HG03196 (cell line): ENCODE measurements around the gene PRKCB.
"Not testable (repeated sequence)": the region's sequence is repeated elsewhere in the genome, so short reads cannot be mapped to it uniquely, and the experiment has no call there.

Experiments used
- ATAC-seq: cut with Tn5 transposase; IDR thresholded peaks from one replicate; pipeline ENCODE4 v1.9.1; 2021; ENCODE audit not compliant: unreplicated experiment

Gene PRKCB

GRCh38 chr16:24119807-24120206, 284.0 kb downstream of the PRKCB start:
- ATAC-seq: no peak

GRCh38 chr16:24123275-24123674, 287.5 kb downstream of the PRKCB start:
- no peak for ATAC-seq

DNA sequence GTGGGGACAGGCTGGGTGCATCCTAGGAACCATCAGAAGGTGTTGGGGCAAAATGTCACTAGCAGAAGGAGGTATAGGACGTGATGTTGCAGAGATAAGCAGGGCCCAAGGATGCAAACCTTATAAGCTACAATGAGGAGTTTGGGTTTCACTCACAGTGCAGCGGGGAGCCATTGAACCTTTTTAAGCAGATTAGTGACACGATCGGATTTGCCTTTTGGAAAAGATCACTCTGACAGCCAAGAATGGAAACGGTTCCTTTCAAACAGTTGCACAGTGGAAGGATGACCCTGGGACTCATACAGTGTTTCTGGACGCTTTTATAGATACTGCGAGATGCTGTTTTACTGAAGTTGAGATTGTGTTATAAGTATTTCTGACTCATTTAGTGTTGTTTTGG, 288.5 kb downstream of the PRKCB start:
- no peak for ATAC-seq

DNA sequence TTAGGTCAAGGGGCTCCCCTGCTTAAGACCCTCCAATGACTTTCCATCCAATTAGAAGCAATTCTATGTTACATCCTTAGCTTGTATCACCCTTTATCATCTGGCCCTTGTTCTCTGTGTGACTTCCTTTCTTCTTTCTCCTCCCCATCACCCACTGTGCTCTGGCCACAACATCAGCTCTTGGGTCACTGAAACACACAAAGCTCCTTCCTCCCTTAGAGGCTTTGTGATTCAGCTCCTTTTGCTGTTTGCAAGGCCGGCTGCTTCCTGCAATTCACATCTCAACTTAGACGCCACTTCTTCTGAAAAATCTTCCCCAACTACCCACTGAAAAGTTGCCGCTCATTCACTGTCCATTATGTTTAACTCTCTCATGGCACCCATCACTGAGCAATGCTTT, 289.4 kb downstream of the PRKCB start:
- ATAC-seq: no peak

DNA sequence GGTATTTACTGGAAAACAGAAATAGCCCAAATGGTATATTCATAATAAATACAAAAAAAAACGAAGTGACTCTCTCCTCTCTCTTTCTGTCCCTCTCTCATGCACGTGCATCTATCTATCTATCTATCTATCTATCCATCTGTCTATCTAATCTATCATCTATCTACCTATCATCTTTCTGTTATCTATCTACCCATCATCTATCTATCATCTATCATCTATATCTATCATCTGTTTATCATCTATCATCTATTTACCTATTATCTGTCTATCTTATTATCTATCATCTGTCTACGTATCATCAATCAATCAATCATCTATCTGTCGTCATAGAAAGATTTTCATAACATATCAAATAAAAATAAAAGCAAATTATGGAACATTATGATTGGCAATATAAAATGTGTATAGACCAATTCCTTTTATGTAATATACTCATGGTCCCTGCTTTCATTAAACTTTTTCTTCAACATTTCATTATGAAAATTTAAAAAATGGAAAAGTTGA, 293.7 kb downstream of the PRKCB start:
- no peak for ATAC-seq

DNA sequence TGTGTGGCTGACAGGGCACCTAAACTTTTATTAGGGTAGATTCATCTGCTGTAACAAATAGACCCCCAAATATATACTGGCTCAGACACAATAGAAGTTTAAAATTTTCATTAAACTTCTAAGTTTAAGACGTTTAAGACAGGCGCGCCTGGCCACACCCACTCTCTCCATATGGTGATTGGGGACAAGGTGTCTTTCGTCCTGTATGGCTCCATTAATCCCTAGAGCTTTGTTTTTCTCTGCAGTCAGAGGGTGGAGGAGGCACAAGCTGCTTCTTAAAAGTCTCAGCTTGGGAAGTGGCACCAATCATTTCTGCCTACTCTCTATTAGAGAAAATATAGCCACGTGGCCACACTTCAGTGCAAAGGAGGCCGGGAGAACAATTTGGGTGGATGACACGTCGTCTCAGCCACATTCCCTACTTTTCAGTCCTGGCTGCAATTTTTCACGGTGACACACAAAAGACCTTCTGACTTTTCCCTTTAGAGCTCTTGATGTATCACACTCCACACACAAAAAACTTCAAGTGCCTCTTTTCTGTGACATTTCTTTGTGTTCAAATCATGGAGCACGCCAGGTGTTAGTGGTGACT, 294.8 kb downstream of the PRKCB start:
- ATAC-seq: no peak

GRCh38 chr16:24131294-24131693, 295.5 kb downstream of the PRKCB start:
- no peak for ATAC-seq

GRCh38 chr16:24132048-24132796, 296.4 kb downstream of the PRKCB start:
- no peak for ATAC-seq

GRCh38 chr16:24132797-24133155, 297.0 kb downstream of the PRKCB start:
- no peak for ATAC-seq

DNA sequence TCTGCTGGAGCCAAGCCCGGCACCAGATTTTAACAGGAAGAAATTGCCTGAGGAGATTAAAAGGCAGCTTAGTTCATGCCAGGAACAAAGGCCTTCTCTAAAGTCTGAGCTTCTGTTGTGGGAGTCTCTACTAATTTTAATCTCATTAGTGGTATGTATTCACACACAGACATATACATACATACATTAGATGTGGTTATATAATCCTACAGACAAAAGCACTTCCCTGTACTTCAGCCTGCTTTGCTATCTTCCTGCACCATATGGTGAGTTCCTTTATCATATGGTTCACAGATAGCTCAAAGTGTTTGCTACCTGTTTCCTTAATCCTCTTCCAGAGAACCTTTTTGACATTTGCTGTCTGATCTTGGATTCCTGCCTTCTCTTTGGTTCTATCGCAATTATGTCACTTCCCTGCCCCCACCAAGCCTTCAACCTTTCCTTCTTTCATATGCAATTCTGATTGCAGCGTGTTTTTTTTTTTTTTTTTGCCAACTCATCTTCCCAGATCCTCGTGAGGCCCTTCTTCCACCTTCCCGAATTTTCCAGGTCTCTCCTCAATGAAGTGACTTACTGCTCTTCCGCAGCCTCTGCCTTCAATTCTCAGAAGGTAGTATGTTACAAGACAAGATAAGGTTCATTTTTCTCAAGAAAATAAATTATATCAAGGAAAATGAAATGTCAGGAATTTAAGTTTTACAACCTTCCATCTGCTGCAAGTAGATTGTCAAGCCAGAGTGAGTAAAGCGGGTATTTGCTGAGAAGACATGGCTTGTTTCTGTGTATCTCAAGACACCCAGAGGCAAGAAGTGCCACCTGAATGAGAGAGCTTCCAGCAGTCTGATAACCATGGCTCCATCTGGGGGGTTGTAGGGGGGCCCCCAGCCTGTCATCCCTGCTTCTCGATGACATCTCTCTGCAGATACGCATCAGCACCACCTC, 300.1 kb downstream of the PRKCB start:
- ATAC-seq: no peak

DNA sequence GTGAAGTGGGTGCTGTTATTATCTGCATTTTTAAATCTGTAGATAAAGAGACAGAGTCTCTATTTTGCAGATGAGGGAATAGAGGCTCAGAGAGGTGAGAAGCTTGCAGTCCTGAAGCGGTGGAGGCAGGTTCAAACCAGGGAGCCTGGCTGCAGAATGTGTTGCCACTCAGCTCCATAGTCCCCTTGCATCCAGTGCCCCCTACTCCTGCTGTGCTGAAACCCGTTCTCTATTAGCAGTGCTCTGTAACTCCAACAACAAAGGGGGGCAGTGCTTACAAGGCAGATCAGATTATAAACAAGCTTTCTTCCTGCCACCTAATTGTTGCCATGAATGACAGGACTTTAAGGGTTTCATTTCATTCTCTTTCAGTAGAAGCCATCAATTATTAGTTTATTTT, 302.2 kb downstream of the PRKCB start:
- no peak for ATAC-seq

DNA sequence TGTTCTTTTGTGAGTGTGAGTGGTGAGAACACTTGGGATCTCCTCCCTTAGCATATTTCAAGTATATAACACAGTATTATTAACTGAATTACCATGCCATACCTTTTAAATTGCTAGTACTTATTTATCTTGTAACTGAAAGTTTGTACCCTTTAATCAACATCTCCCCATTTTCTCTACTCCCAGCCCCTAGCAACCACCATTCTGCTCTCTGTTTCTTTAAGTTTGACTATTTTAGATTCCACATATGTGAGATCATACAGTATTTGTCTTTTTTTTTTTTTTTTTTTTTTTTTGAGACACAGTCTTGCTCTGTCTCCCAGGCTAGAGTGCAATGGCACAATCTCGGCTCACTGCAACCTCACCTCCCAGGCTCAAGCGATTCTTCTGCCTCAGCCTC, 302.8 kb downstream of the PRKCB start:
- ATAC-seq: no peak

GRCh38 chr16:24139282-24139681, 303.5 kb downstream of the PRKCB start:
- no peak for ATAC-seq

DNA sequence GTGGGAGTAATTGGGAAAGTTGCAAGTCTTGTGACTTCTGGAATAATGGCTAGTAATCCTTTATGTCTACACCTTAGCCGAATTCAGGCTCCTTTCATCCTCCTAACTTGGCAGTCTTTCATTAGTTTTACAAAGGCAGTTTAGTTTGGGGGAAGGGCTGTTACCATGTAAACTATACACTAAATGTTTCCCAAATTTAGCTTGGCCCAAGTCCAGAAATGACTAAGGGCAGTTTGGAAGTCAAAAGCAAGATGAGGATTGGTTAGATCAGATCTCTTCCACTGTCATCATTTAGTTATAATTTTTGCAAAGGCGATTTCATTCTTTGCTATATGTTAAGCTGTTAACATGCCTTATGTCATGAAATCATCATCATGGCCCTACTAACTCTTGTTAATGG, 304.9 kb downstream of the PRKCB start:
- no peak for ATAC-seq

DNA sequence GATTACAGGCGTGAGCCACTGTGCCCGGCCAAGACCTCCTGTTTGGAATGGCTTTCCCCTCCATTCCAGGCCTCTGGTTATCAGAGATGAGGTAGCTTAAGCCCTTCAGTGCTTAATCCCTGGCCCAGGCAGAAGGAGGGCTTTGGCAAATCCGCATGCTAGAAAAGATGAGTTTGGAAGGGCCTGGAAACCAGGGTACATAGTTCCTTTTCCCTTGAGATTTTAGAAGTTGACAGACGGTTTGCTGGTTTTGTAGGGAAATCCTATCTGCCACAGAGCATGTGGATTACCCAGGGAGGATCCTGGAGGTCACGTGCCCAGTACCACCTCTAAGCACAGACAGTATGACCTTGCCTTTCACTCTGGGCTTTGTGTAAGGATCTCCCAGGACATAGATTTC, 305.7 kb downstream of the PRKCB start:
- ATAC-seq: no peak

- ATAC-seq: no peak
Observed at GRCh38 chr16:24141917-24142316, 306.1 kb downstream of the PRKCB start.

DNA sequence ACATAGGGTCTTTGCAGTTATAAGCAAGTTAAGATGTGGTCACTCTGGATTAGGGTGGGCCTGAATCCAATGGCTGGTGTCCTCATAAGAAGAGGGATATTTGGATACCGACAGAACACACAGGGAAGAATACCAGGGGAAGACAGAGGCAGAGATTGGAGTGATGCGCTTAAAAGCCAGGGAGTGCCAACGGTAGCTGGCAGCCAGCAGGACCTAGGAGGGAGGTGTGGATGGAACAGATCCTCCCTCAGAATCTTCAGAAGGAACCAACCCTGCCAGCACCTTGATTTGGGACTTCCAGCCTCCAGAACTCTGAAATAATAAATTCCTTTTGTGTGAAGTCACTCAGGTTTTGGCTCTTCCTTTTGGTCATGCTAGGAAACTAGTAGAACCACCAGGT, 310.1 kb downstream of the PRKCB start:
- ATAC-seq: no peak

GRCh38 chr16:24146518-24146917, 310.7 kb downstream of the PRKCB start:
- ATAC-seq: no peak

GRCh38 chr16:24149102-24149501, 313.3 kb downstream of the PRKCB start:
- no peak for ATAC-seq

DNA sequence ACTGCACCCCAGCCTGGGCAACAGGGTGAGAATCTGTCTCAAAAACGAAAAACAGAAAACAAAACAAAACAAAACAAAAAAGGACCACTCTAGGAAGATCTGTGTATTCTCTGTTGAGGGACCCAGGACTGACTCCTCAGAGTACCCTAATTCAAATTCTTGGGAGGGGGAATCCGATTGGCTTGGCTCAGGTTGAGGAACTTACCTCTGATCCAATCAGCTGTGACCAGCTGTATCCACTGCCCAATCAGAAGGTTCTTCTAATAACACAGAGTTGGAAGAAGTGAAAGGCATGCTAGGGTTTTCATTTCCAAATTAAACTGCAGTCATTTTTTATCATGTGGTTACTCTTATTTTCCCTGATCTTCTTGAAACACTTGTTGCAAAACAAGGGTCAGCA, 314.5 kb downstream of the PRKCB start:
- ATAC-seq: no peak

DNA sequence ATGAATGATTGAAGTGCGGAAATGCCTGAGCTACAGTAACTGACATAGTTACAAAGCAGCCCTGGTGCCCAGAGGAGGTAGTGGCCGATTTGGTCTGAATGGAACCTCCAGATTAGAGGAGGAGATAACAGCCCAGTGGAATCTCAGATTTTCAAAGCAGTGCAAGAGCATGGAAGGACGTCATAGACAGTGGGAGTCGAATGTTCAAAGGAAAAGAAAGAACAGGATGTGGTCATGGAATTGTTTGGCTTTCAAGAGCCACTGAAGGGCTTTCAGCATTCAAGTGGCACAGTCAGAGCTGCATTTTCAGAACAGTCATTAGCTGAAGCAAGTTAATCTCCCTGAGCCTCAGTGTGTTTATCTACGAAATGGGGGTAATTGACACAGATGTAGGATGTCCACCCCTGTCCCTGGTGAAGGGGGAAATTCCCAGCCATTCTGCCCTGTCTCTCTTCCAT, 315.7 kb downstream of the PRKCB start:
- ATAC-seq: no peak

DNA sequence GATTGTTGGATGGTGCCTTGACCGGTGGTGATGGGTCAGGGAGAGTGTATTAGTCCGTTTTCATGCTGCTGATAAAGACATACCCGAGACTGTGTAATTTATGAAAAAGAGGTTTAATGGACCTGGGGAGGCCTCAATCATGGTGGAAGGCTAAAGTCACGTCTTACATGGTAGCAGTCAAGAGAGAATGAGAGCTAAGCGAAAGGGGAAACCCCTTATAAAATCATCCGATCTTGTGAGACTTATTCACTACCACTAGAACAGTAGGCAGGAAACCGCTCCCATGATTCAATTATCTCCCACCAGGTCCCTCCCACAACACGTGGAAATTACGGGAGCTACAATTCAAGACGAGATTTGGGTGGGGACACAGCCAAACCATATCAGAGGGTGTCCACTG, 316.3 kb downstream of the PRKCB start:
- ATAC-seq: not testable (repeated sequence)
